Natural killer cell (primary cell): ENCODE measurements around the gene CDH24. TPM values are rescaled to one million over a fixed set of nuclear protein-coding genes. Genes with fewer than 3 reads are reported as not detected.
A peak's percentile ranks its signal among the peaks of the same experiment; 100 is the strongest.

Source experiments
- ATAC-seq, 3 donors: fragments of 150-1000 bp in 2 of 3; fragments of 200-7000 bp in 1 of 3; cut with Tn5 transposase; 1 replicate in 1 of 3; 2 replicates in 2 of 3; pipeline ENCODE4 v1.10.0; 2021; ENCODE audit warnings: mild to moderate bottlenecking in 2 of 3, moderate library complexity in 2 of 3
- DNase-seq, 2 donors: peaks; one replicate each; pipeline versions ENCODE4 v3.0.0 to v3.0.0-alpha.2; 2013 to 2021; ENCODE audit warnings: mixed read lengths in 1 of 2
- H3K27ac ChIP-seq: one replicate; pipeline ENCODE4 v1.5.1; 2013; ENCODE audit warnings: mild to moderate bottlenecking, low read length
- H3K27me3 ChIP-seq: one replicate; pipeline ENCODE4 v1.6.1; 2013; ENCODE audit warnings: low read length; ENCODE audit not compliant: control insufficient read depth, insufficient read depth
- H3K36me3 ChIP-seq: one replicate; pipeline ENCODE4 v1.6.1; 2013; ENCODE audit warnings: low read length; ENCODE audit not compliant: control insufficient read depth, insufficient read depth
- H3K4me1 ChIP-seq: one replicate; pipeline ENCODE4 v1.6.1; 2013; ENCODE audit warnings: low read length; ENCODE audit not compliant: control insufficient read depth, insufficient read depth
- H3K4me3 ChIP-seq: one replicate; pipeline ENCODE4 v1.5.1; 2013; ENCODE audit warnings: low read length
- H3K9me3 ChIP-seq: one replicate; pipeline ENCODE4 v1.6.1; 2013; ENCODE audit warnings: low read length; ENCODE audit not compliant: control insufficient read depth, insufficient read depth
- H3K27ac Mint-ChIP-seq, 2 donors: one replicate each; pipeline ENCODE4 v1.8.0; 2022; ENCODE audit warnings: mild to moderate bottlenecking in 2 of 2, mixed read lengths in 2 of 2, moderate library complexity in 1 of 2
- H3K27me3 Mint-ChIP-seq, 2 donors: one replicate each; pipeline ENCODE4 v1.8.0; 2022; ENCODE audit warnings: low read depth in 2 of 2, mixed read lengths in 2 of 2
- H3K36me3 Mint-ChIP-seq: one replicate; pipeline ENCODE4 v1.8.0; 2022; ENCODE audit warnings: mixed read lengths
- H3K4me1 Mint-ChIP-seq, 2 donors: one replicate each; pipeline ENCODE4 v1.8.0; 2022; ENCODE audit warnings: mixed read lengths in 2 of 2
- H3K4me3 Mint-ChIP-seq: one replicate; pipeline ENCODE4 v1.8.0; 2022; ENCODE audit warnings: mild to moderate bottlenecking, moderate library complexity, mixed read lengths
- H3K9me3 Mint-ChIP-seq, 2 donors: one replicate each; pipeline ENCODE4 v1.8.0; 2022; ENCODE audit warnings: mixed read lengths in 2 of 2
- CTCF ChIP-seq: fragments of 200-600 bp; IDR thresholded peaks from one replicate; pipeline ENCODE4 v1.8.0; 2022; ENCODE audit warnings: antibody characterized with exemption
- WGBS: methylation state at CpG from one replicate; pipeline ENCODE4 v1.1.7; 2013; ENCODE audit warnings: missing lambda C conversion rate; ENCODE audit not compliant: insufficient coverage; 5-methylcytosine and 5-hydroxymethylcytosine counted together
- intact Hi-C: fragments of 100-400 bp; cut with micrococcal nuclease; formaldehyde crosslinking; loops from one replicate; pipeline ENCODE4 v1.14.2; 2022
- total RNA-seq, 4 donors: library from RNA; stranded (reverse); fragments of 120-200 nt in 1 of 4; gene quantifications; one replicate each; pipeline versions ENCODE4 v1.2.3 to v1.2.4, GENCODE V29; 2013 to 2022

Gene CDH24
- total RNA-seq, 3 donors from 2014 or later (not counting 1 experiment from before 2014, with no cell fraction given): 1.9 to 4.9 (median 2.8) TPM

- WGBS: under 1% methylated on average over 55 of the region's 55 CpGs
- peak within 1 kb of the TSS; percentile 92 for H3K27ac ChIP-seq
- Mint-ChIP-seq H3K9me3 (no peaks in the 10 kb centered on the region), H3K27ac (no peak within 1 kb of the TSS), H3K27me3 (no peaks in the 10 kb centered on the region), H3K36me3 (peaks cover under 1% of the 10 kb centered on the region), H3K4me1 (peaks cover 22% of the 10 kb centered on the region in 2 donors), H3K4me3 (no peak within 1 kb of the TSS)
- intact Hi-C loops: loop anchor here (1.0 to 10.0 kb wide), 5 partner anchors 24 to 505 kb away; partner anchors contain the start of genes BCL2L2, DAD1, PABPN1 and PPP1R3E
- ATAC-seq (peak; percentile 35 to 52 (median 44)), DNase-seq (peak; percentile 89 to 100)
- H3K4me1 ChIP-seq: peaks cover 15% of the 10 kb centered on the region
- H3K4me3 ChIP-seq: peak within 1 kb of the TSS; percentile 68
- no peaks in the 10 kb centered on the region for H3K27me3 ChIP-seq
- no peaks in the 10 kb centered on the region for H3K9me3 ChIP-seq
- TF ChIP-seq CTCF: no peak
- peaks cover 43% of the 10 kb centered on the region for H3K36me3 ChIP-seq
These were observed 37.4 kb upstream of the CDH24 start, which contains the start of gene ACIN1 for GRCh38 chr14:23094666-23095195. ACIN1 (minus strand) TSS chr14:23095136; CDS start chr14:23095112, 24 bp downstream.

- TF ChIP-seq CTCF: no peak
- intact Hi-C loops: loop anchor here (2.0 to 10.0 kb wide), 3 partner anchors 23 to 211 kb away; partner anchors contain the start of genes BCL2L2, PPP1R3E and PSMB5
- H3K4me3 ChIP-seq: peak overlapping the region; percentile 68
These were observed 36.8 kb upstream of the CDH24 start for GRCh38 chr14:23093991-23094665.

GRCh38 chr14:23093526-23093925 is 36.2 kb upstream of the CDH24 start:
- DNase-seq: no peak
- H3K9me3 Mint-ChIP-seq: no peaks in the 10 kb centered on the region
- peaks cover 15% of the 10 kb centered on the region for H3K4me1 ChIP-seq
- H3K27ac ChIP-seq: no peak overlapping the region
- intact Hi-C loops: loop anchor here (10.0 kb wide), 1 partner anchor 211 kb away; the partner anchor contains the start of genes BCL2L2 and PPP1R3E
- H3K36me3 Mint-ChIP-seq: peaks cover 7% of the 10 kb centered on the region
- H3K4me1 Mint-ChIP-seq: peaks cover 22 to 27% of the 10 kb centered on the region in 2 donors
- H3K4me3 Mint-ChIP-seq: no peak overlapping the region
- H3K27me3 ChIP-seq: no peaks in the 10 kb centered on the region
- TF ChIP-seq CTCF: no peak
- no peak overlapping the region for H3K4me3 ChIP-seq
- H3K9me3 ChIP-seq: no peaks in the 10 kb centered on the region
- H3K27me3 Mint-ChIP-seq: no peaks in the 10 kb centered on the region
- ATAC-seq: no peak
- 86% methylated on average over 1 of the region's 2 CpGs for WGBS
- no peak overlapping the region for H3K27ac Mint-ChIP-seq
- H3K36me3 ChIP-seq: peaks cover 51% of the 10 kb centered on the region

More at GRCh38 chr14:23093991-23094665, 36.8 kb upstream of the CDH24 start:
- H3K4me1 Mint-ChIP-seq: peaks cover 22 to 27% of the 10 kb centered on the region in 2 donors
- no peaks in the 10 kb centered on the region for H3K9me3 ChIP-seq
- H3K36me3 ChIP-seq: peaks cover 49% of the 10 kb centered on the region
- H3K27me3 Mint-ChIP-seq: no peaks in the 10 kb centered on the region
- ATAC-seq (no peak), DNase-seq (no peak)
- under 1% methylated on average over 13 of the region's 14 CpGs for WGBS
- no peak overlapping the region for H3K4me3 Mint-ChIP-seq
- peak overlapping the region; percentile 92 for H3K27ac ChIP-seq
- H3K9me3 Mint-ChIP-seq: no peaks in the 10 kb centered on the region
- H3K36me3 Mint-ChIP-seq: peaks cover 7% of the 10 kb centered on the region
- no peaks in the 10 kb centered on the region for H3K27me3 ChIP-seq
- no peak overlapping the region for H3K27ac Mint-ChIP-seq
- H3K4me1 ChIP-seq: peaks cover 15% of the 10 kb centered on the region
